ENCODE results near the gene MACROD2.

DNA sequence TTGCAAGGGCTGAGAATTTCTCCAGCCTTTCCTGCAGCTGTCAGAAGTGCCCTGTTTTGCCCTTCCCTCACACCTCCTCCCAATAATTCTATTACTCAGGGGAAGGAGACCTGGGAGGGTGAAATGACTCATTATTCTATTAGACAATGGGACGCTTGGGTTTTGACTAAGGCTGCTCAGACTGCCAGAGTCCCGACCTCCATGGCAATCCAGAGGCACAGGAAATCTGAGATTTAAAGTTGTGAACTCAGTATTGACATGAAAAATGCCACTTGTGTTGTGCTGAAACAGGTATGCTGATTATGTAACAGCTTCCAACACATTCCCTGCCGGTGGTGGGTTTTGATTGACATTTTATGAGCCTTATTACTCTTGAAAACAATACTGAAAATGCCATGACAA is 967.9 kb downstream of the MACROD2 start:
- TF ChIP-seq POLR2A (IDR thresholded peaks at IDR 0.05; ENCODE audit: borderline replicate concordance, extremely low read depth, insufficient read depth, insufficient read length) = no peak
- TF ChIP-seq, protein P1, sequence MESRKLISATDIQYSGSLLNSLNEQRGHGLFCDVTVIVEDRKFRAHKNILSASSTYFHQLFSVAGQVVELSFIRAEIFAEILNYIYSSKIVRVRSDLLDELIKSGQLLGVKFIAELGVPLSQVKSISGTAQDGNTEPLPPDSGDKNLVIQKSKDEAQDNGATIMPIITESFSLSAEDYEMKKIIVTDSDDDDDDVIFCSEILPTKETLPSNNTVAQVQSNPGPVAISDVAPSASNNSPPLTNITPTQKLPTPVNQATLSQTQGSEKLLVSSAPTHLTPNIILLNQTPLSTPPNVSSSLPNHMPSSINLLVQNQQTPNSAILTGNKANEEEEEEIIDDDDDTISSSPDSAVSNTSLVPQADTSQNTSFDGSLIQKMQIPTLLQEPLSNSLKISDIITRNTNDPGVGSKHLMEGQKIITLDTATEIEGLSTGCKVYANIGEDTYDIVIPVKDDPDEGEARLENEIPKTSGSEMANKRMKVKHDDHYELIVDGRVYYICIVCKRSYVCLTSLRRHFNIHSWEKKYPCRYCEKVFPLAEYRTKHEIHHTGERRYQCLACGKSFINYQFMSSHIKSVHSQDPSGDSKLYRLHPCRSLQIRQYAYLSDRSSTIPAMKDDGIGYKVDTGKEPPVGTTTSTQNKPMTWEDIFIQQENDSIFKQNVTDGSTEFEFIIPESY (IDR thresholded peaks at IDR 0.05; ENCODE audit: extremely low read depth, insufficient replicate concordance, low read length) = no peak

All from HCT116 (cell line).